Immature natural killer cell (primary cell): ENCODE measurements around the gene MINDY3. TPM values are rescaled to one million over a fixed set of nuclear protein-coding genes. Genes with fewer than 3 reads are reported as not detected.
"Not testable (repeated sequence)": the region's sequence is repeated elsewhere in the genome, so short reads cannot be mapped to it uniquely, and the experiment has no call there.

Experiments
- DNase-seq, 3 donors: peaks; one replicate each; pipeline ENCODE4 v3.0.0; 2022; ENCODE audit warnings: mixed read lengths in 1 of 3
- H3K27ac Mint-ChIP-seq, 6 donors: one replicate each; pipeline ENCODE4 v1.8.0; 2020; ENCODE audit warnings: mixed read lengths in 6 of 6, mild to moderate bottlenecking in 5 of 6, inconsistent platforms in 4 of 6, moderate library complexity in 3 of 6
- H3K27me3 Mint-ChIP-seq, 3 donors: one replicate each; pipeline ENCODE4 v1.8.0; 2020 to 2021; ENCODE audit warnings: low read depth in 3 of 3, mild to moderate bottlenecking in 3 of 3, mixed read lengths in 3 of 3, moderate library complexity in 3 of 3, inconsistent platforms in 1 of 3
- H3K36me3 Mint-ChIP-seq, 3 donors: one replicate each; pipeline ENCODE4 v1.8.0; 2020; ENCODE audit warnings: mixed read lengths in 3 of 3, inconsistent platforms in 2 of 3, mild to moderate bottlenecking in 2 of 3
- H3K4me1 Mint-ChIP-seq, 2 donors: one replicate each; pipeline ENCODE4 v1.8.0; 2020; ENCODE audit warnings: inconsistent platforms in 2 of 2, mild to moderate bottlenecking in 2 of 2, mixed read lengths in 2 of 2, moderate library complexity in 1 of 2
- H3K4me3 Mint-ChIP-seq, 5 donors: one replicate each; pipeline ENCODE4 v1.8.0; 2020; ENCODE audit warnings: mild to moderate bottlenecking in 5 of 5, mixed read lengths in 5 of 5, inconsistent platforms in 3 of 5, moderate library complexity in 3 of 5
- H3K9me3 Mint-ChIP-seq, 6 donors: one replicate each; pipeline ENCODE4 v1.8.0; 2020; ENCODE audit warnings: mild to moderate bottlenecking in 6 of 6, mixed read lengths in 6 of 6, inconsistent platforms in 4 of 6, moderate library complexity in 3 of 6
- polyA plus RNA-seq, 3 donors: library from polyadenylated mRNA; unstranded; fragments of 300-500 nt; fragmentation: Illumina TruSeq; gene quantifications; one replicate each; pipeline ENCODE4 v1.2.3, GENCODE V29; 2021

MINDY3 gene
- 1 to 10 TPM; 1.7 to 6.6 (median 5.0) TPM for polyA plus RNA-seq

DNA sequence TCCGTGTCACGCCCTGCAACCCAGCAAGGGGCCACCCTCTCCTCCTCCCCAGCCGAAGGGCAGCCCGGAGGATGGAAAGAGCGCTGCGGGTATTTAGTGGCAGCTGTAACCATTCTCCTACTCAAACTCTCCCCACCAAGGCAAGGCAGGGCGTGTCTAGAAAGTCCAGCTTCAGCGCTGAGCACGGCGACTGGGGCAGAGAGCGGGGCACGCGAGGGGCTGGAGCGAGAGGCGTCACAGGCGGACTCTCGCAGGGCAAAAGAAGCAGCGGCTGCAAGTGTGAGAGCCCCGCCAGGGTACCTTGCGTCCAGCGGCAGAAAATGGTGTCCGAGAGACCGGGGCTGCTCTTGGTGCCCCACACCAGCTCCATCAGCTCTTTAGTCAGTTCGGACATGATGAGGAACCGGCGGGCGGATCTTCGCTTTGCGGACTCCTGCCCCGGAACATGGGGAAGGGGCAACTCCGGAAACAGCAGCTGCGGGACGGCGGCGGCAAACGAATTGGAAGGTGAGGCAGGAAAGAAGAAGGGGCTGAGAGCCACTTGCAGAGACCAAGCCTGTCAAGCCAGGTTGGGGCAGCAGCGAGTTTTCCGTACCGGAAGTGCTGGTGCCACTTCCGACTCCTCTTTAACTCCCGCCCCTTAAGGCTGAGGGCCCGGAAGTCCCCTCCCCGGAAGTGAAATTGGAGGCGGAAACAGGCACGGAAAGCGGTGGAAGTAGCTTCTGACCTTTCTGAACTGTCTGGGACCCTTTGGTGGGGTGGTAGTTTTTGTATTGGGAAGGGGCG lies at the start of gene MINDY3:
Gene MINDY3, minus strand, starts transcription at position 602 of the 786 bp plus-strand sequence. Its CDS starts 208 bp downstream, at position 394.
- H3K27ac Mint-ChIP-seq = peak within 1 kb of the TSS; percentile 88 to 97 (median 95)
- H3K9me3 Mint-ChIP-seq = peaks cover 0 to 10% (median 0%) of the 10 kb centered on the region in 6 donors
- H3K27me3 Mint-ChIP-seq = peaks cover 3 to 21% (median 9%) of the 10 kb centered on the region in 3 donors
- peaks cover 0 to 5% (median 0%) of the 10 kb centered on the region in 3 donors for H3K36me3 Mint-ChIP-seq
- H3K4me3 Mint-ChIP-seq = peak within 1 kb of the TSS; percentile 91 to 100 (median 99)
- peak; percentile 75 to 83 (median 82) for DNase-seq
- peaks cover 40 to 54% of the 10 kb centered on the region in 2 donors for H3K4me1 Mint-ChIP-seq

DNA sequence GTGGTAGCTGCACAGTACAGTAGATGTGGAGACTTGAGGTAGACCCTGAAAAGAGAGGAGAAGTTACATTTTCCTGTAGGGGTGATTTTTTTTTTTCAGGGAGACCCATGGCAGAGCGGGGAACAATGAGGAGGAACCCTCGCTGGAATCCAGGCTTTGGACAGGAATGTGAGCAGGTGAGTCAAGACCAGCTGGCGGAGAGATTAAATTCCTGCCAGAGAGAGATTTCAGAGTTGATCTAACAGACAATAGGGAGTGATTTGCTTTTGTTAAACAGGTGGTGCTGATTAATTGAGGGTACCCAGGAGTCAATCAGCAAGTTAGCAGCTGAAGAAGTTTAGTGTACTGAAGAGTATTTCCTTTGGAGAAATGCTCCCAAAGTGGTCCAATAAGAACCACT lies 41.6 kb upstream of the MINDY3 start:
- Mint-ChIP-seq H3K9me3 (no peaks in the 10 kb centered on the region), H3K36me3 (no peaks in the 10 kb centered on the region), H3K27ac (no peak overlapping the region), H3K4me1 (no peaks in the 10 kb centered on the region), H3K4me3 (no peak overlapping the region), H3K27me3 (peaks cover 3 to 9% (median 6%) of the 10 kb centered on the region in 3 donors)
- no peak for DNase-seq

DNA sequence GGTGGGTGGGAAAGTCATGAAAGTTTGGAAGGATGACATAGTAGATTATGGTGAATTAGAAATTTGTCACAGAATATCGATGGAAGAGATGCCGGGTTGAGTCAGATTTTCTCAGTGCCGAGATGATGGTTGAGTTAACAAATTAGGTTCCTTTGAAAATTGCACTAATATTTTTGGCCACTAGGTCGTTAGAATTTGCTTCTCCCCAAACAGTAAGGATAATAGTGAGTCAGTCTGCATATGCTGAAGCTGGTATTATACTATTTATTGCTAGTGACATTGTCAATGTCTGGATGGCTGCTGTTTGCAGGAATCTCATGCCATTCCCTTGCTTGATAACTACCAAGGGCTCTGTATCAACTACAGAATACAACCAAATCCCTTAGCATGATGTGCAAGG lies 37.7 kb upstream of the MINDY3 start:
- Mint-ChIP-seq H3K4me1 (no peaks in the 10 kb centered on the region), H3K9me3 (peaks cover 0 to 2% (median 0%) of the 10 kb centered on the region in 6 donors), H3K27ac (no peak overlapping the region), H3K4me3 (no peak overlapping the region), H3K36me3 (no peaks in the 10 kb centered on the region), H3K27me3 (peaks cover 5 to 10% (median 9%) of the 10 kb centered on the region in 3 donors)
- no peak for DNase-seq

DNA sequence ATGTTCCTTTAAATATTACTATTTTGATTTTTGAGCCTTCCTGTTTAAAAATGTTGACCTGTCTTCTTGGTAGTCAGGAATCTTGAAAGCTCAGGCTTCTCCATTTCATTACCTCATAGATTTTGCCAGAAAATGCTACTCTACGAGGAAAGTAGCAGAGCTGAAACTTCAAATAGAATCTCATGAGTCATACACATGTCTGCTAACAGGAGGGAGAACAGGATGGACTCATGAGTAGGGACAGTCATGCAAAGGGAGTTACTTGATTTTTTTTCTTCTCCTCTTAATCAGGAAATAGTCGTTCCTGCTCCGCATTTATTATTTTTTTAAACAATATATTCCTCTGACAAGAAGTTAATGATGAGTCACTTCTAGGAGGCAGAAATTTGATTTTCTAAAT lies 37.0 kb upstream of the MINDY3 start:
- H3K27ac Mint-ChIP-seq = no peak overlapping the region
- H3K36me3 Mint-ChIP-seq = no peaks in the 10 kb centered on the region
- H3K4me1 Mint-ChIP-seq = no peaks in the 10 kb centered on the region
- no peak for DNase-seq
- peaks cover 5 to 14% (median 9%) of the 10 kb centered on the region in 3 donors for H3K27me3 Mint-ChIP-seq
- H3K9me3 Mint-ChIP-seq = peaks cover 0 to 2% (median 0%) of the 10 kb centered on the region in 6 donors
- H3K4me3 Mint-ChIP-seq = no peak overlapping the region

DNA sequence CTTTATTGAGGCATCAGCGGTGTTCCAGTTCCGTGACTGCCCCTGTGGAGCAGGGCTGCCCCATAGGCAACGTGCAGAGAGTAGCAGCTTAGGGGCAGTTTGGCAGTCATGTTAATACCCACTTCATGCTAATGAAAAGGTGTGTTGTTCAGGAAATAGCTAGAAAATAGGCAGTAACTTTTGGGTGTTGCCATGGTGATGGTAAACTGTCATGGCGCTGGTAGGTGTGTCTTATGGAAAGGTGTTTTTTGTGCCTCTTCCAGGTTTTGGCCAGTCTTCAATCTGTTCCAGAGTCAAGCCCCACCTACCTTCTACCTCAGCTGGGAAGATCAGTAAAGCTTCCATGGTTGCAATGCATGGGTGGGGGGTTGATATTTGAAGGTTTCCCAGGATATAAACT lies 36.3 kb upstream of the MINDY3 start:
- Mint-ChIP-seq H3K27ac (no peak overlapping the region), H3K27me3 (peaks cover 5 to 14% (median 5%) of the 10 kb centered on the region in 3 donors), H3K4me3 (no peak overlapping the region), H3K4me1 (no peaks in the 10 kb centered on the region), H3K36me3 (no peaks in the 10 kb centered on the region), H3K9me3 (peaks cover 0 to 2% (median 0%) of the 10 kb centered on the region in 6 donors)
- no peak for DNase-seq

DNA sequence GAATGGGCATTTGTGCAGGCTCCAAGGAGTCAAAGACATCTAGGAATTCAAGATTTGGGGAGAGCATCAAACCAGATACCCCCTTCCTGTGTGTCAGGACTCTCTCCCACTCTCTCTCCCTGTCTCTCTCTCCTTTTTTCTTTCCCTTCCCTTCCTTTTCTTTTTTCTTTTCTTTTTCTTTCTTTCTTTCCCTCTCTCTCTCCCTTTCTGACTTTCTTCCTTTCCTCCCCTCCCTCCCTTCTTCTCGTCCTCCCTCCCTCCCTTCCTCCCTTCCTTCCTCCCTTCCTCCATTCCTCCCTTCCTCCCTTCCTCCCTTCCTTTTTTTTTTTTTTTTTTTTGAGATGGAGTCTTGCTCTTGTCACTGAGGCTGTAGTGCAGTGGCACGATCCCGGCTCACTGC lies 24.1 kb upstream of the MINDY3 start:
- no peak for DNase-seq
- Mint-ChIP-seq H3K27me3 (peaks cover 2 to 17% (median 14%) of the 10 kb centered on the region in 3 donors), H3K9me3 (no peaks in the 10 kb centered on the region), H3K4me1 (no peaks in the 10 kb centered on the region), H3K27ac (no peak overlapping the region), H3K36me3 (no peaks in the 10 kb centered on the region), H3K4me3 (no peak overlapping the region)

DNA sequence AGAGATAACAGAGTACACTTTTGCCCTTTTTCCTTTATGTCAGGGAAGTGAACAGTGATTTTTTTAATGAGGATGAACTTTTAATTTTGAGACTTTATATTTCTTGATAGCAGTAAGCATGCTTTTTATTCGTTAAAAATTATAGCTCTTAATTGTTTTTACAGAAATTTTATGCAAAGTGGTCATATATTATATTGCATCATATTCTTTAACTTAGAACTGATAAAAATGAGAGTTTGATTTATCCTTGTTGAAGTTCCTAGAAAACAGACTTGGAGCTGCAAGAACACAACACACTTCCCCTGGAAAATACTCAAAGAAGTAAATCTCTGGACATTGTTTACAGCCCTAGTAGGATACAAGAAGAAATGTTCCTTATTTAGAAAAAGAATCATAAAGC lies 21.2 kb upstream of the MINDY3 start:
- no peaks in the 10 kb centered on the region for H3K9me3 Mint-ChIP-seq
- no peak overlapping the region for H3K4me3 Mint-ChIP-seq
- no peak overlapping the region for H3K27ac Mint-ChIP-seq
- no peaks in the 10 kb centered on the region for H3K4me1 Mint-ChIP-seq
- no peak for DNase-seq
- H3K36me3 Mint-ChIP-seq = no peaks in the 10 kb centered on the region
- H3K27me3 Mint-ChIP-seq = peaks cover 2 to 12% (median 10%) of the 10 kb centered on the region in 3 donors

DNA sequence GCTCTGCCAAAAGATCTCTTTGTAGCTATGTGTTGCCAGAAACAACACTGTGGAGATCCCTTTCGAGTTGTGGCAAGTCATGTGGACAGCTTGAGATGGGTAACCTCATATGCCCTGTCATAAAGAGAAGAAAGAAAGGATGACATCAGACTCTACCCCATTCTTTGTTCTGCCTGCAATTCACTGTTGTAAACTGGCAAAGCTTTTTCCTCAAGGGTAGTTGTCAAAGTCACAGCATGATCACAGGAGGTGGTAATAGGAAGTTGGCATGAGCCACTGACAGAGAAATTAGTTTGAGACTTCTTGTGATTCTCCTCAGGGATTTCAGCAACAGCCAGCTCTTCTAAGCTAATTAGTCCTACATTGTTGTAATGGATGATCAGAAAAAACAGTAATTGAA lies 19.4 kb upstream of the MINDY3 start:
- H3K4me3 Mint-ChIP-seq = no peak overlapping the region
- no peak for DNase-seq
- H3K36me3 Mint-ChIP-seq = no peaks in the 10 kb centered on the region
- peaks cover 2 to 21% (median 9%) of the 10 kb centered on the region in 3 donors for H3K27me3 Mint-ChIP-seq
- H3K27ac Mint-ChIP-seq = no peak overlapping the region
- no peaks in the 10 kb centered on the region for H3K9me3 Mint-ChIP-seq
- H3K4me1 Mint-ChIP-seq = no peaks in the 10 kb centered on the region

DNA sequence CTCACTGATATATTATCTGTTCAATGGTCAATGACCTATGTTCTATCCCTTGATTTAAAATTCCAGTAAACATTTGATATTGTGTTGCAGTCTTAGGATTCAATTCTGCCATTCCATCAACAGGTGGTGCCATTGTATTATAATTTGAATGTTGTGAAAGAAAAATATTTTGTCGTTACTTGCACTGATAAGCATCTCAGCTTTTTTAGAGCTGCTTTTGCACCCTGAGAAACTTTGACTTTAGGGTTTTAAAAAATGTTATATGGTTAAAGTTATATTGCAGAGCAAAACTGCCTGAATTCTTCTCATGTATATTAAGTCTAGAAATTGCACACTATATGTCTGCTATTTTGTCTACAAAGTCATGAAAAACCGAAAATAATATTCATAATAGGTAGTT lies 18.8 kb upstream of the MINDY3 start:
- DNase-seq = peak in 2 of 3 donors; percentile 9 to 34
- Mint-ChIP-seq H3K4me1 (no peaks in the 10 kb centered on the region), H3K27ac (no peak overlapping the region), H3K36me3 (no peaks in the 10 kb centered on the region), H3K27me3 (peaks cover 3 to 24% (median 9%) of the 10 kb centered on the region in 3 donors), H3K9me3 (no peaks in the 10 kb centered on the region), H3K4me3 (no peak overlapping the region)

DNA sequence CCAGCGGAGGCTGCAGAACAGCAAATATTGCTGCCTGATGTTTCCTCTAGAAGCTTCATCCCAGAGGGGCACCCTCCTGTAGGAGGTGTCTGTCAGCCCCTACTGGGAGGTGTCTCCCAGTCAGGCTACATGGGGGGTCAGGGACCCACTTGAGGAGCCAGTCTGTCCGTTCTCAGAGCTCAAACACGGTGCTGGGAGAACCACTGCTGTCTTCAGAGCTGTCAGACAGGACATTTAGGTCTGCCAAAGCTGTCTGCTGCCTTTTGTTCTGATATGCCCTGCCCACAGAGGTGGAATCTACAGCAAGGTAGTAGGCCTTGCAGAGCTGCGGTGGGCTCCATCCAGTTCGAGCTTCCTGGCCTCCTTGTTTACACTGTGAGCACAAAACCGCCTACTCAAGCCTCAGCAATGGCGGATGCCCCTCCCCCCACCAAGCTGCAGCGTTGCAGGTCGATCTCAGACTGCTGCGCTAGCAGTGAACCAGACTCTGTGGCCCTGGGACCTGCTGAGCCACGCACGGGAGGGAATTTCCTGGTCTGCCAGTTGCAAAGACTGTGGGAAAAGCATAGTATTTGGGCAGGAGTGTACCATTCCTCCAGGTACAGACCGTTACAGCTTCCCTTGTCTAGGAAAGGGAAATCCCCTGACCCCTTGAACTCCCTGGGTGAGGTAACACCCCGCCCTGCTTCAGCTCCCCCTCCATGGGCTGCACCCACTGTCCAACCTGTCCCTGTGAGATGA lies 17.7 kb upstream of the MINDY3 start:
- H3K4me1 Mint-ChIP-seq = no peaks in the 10 kb centered on the region
- peaks cover 0 to 10% (median 2%) of the 10 kb centered on the region in 6 donors for H3K9me3 Mint-ChIP-seq
- H3K36me3 Mint-ChIP-seq = no peaks in the 10 kb centered on the region
- no peak overlapping the region for H3K27ac Mint-ChIP-seq
- no peak overlapping the region for H3K4me3 Mint-ChIP-seq
- peaks cover 10 to 31% (median 12%) of the 10 kb centered on the region in 3 donors for H3K27me3 Mint-ChIP-seq
- DNase-seq = no peak

DNA sequence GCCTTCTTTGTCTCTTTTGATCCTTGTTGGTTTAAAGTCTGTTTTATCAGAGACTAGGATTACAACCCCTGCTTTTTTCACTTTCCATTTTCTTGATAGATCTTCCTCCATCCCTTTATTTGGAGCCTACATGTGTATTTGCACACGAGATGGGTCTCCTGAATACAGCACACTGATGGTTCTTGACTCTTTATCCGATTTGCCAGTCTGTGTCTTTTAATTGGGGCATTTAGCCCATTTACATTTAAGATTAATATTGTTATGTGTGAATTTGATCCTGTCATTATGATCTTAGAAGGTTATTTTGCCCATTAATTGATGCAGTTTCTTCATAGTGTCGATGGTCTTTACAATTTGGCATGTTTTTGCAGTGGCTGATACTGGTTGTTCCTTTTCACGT lies 16.0 kb upstream of the MINDY3 start:
- not testable (repeated sequence) for H3K36me3 Mint-ChIP-seq, H3K27ac Mint-ChIP-seq, DNase-seq, H3K4me3 Mint-ChIP-seq, H3K4me1 Mint-ChIP-seq
- Mint-ChIP-seq H3K9me3 (peaks cover 0 to 10% (median 2%) of the 10 kb centered on the region in 6 donors), H3K27me3 (peaks cover 10 to 36% (median 18%) of the 10 kb centered on the region in 3 donors)

DNA sequence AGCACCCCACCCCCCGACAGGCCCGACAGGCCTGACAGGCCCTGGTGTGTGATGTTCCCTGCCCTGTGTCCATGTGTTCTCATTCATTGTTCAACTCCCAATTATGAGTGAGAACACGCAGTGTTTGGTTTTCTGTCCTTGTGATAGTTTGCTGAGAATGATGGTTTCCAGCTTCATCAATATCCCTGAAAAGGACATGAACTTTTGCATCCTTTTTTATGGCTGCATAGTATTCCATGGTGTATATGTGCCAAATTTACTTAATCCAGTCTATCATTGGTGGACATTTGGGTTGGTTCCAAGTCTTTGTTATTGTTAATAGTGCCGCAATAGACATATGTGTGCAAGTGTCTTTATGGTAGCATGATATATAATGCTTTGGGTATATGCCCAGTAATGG lies 12.3 kb upstream of the MINDY3 start:
- H3K4me1 Mint-ChIP-seq, DNase-seq, H3K4me3 Mint-ChIP-seq, H3K36me3 Mint-ChIP-seq, H3K27ac Mint-ChIP-seq: not testable (repeated sequence)
- peaks cover 0 to 10% (median 2%) of the 10 kb centered on the region in 6 donors for H3K9me3 Mint-ChIP-seq
- H3K27me3 Mint-ChIP-seq = peaks cover 14 to 41% (median 19%) of the 10 kb centered on the region in 3 donors

DNA sequence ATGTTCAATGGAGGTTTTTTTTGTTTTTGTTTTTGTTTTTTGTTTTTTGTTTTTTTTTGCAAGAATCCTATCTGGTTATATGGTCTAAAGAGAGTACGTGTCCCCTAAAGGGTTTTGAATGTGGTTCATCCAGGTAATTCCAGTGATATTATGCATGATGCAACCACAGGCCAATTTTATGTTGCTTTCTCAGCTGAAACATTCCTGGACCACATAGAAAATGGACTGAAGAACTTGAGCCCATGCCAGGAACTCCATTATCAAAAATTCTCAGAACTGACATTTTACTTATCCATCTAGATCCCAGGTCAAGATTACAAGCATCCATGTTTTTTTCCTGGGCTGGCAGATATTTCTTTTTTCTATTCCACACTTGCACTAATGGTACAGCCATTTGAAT lies 11.5 kb upstream of the MINDY3 start:
- Mint-ChIP-seq H3K27ac (no peak overlapping the region), H3K27me3 (peaks cover 14 to 39% (median 20%) of the 10 kb centered on the region in 3 donors), H3K9me3 (peaks cover 0 to 10% (median 2%) of the 10 kb centered on the region in 6 donors), H3K4me1 (no peaks in the 10 kb centered on the region), H3K4me3 (no peak overlapping the region), H3K36me3 (no peaks in the 10 kb centered on the region)
- DNase-seq = no peak

DNA sequence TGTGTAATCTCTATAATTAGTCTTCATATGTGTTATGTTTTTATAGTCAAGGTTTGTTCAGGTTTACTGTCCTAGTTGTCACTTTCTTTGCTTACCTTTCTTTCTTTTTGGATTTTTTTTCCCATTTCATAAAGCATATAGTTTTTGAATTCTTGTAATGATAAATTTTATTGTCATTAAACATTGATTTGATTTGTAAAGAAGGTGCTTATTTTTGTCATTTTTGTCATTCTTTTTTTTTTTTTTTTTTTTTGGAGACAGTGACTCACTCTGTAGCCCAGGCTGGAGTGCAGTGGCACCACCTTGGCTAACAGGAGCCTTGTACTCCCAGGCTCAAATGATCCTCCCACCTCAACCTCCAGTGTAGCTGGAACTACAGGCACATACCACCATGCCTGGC lies 9.6 kb upstream of the MINDY3 start:
- Mint-ChIP-seq H3K27me3 (peaks cover 10 to 30% (median 27%) of the 10 kb centered on the region in 3 donors), H3K27ac (no peak overlapping the region), H3K9me3 (peaks cover 0 to 10% (median 2%) of the 10 kb centered on the region in 6 donors), H3K36me3 (no peaks in the 10 kb centered on the region), H3K4me3 (no peak overlapping the region), H3K4me1 (no peaks in the 10 kb centered on the region)
- DNase-seq = no peak
